ENCODE measurements around the gene GLT6D1.
"Not testable (repeated sequence)": the region's sequence is repeated elsewhere in the genome, so short reads cannot be mapped to it uniquely, and the experiment has no call there.

GLT6D1 gene, protein sequence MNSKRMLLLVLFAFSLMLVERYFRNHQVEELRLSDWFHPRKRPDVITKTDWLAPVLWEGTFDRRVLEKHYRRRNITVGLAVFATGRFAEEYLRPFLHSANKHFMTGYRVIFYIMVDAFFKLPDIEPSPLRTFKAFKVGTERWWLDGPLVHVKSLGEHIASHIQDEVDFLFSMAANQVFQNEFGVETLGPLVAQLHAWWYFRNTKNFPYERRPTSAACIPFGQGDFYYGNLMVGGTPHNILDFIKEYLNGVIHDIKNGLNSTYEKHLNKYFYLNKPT

GRCh38 chr9:135639196-135639595, at the start of gene GLT6D1:
Gene GLT6D1, minus strand, starts transcription at chr9:135639540. Its CDS starts 353 bp downstream, at chr9:135639187.
- no peak for DNase-seq

GRCh38 chr9:135689011-135689410, 49.7 kb upstream of the GLT6D1 start:
- no peak for DNase-seq

DNA sequence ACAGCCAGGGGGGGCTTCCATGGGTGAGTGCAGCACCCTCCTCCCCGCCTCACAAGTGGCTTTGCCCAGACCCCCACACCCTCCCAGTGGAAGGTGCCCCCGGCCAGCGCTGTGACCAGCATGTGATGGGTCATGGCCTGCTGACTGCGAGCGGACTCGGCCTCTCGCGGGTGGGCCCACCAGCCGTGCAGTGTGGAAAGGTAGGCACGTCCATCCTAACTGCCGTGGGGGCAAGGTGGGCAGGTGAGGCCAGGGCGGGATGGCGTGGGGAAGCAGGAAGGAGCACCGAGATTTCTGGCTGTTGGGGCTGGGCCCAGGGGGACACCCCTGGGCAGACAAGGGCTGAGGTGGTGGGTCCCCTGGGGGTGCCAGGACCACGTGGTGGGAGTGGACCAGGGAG, 47.9 kb upstream of the GLT6D1 start:
- DNase-seq = no peak

DNA sequence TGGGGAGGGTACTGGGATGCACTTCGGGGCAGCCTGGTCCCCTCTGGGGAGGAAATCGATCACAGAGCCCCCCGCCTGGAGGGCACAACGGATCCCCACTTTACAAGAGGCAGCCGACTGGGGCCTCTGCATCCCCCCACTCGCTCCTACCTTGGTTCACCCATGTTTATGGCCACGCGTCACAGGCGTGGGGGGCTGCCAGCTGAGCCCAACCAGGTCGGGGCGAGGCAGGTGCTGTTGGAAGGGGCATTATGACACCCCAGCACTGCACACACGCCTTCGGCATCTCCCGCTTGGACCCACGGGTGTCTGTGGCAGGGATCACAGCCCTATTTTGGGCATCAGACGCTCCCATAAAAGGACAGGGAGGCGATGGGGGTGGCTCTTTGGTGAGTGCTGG, 45.4 kb upstream of the GLT6D1 start:
- DNase-seq = no peak

DNA sequence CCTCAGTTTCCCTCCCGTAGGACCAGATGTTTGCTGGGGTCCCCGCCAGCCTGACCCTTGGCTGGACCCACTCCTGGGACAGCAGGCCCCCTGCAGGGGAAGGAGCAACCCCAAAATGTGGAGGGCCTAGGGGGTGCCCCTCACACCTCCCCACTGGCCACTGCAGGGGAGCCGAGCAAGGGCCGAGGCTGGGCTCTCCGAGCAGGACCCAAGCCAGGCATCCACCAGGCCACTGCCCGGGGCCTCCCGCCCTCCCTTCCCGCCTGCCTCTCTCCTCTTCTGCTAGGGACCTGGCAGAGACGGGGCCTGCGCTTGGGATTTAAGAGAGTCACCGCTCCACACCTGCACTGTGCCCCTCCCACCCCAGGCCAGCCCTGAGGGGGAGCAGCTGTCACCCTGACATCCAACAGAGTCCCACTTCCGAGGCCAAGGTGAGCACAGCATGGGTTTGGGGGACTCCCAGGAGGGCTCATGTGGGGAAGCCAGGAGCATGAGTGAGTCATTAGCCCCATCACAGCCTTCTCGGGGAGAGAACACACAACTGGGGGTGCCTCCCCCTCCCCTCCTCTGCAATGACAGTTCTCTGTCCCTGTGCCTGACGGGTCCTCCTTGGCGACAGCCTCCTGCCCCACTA, 44.2 kb upstream of the GLT6D1 start:
- no peak for DNase-seq

- DNase-seq = no peak
Observed at GRCh38 chr9:135681161-135681560, 41.8 kb upstream of the GLT6D1 start.

DNA sequence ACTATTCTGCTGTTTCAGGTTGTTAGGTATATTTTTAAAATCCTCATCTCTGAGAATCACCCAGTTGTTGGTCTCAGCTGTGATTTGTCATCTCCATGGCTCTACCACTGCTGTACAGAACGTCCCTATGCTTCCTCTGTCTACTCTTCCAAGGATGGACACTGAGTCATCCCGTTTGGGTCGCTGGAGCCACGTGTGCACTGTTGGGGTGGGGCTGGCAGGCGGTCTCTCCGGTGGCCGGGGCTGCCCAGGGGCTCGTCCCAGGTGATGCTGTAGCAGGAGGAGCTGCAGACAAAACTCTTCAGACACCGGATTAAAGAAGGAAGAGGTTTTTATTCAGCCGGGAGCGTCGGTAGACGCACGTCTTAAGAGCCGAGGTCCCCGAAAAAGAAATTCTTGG, 40.7 kb upstream of the GLT6D1 start:
- DNase-seq = no peak

GRCh38 chr9:135678236-135679017, 39.1 kb upstream of the GLT6D1 start:
- DNase-seq = no peak

DNA sequence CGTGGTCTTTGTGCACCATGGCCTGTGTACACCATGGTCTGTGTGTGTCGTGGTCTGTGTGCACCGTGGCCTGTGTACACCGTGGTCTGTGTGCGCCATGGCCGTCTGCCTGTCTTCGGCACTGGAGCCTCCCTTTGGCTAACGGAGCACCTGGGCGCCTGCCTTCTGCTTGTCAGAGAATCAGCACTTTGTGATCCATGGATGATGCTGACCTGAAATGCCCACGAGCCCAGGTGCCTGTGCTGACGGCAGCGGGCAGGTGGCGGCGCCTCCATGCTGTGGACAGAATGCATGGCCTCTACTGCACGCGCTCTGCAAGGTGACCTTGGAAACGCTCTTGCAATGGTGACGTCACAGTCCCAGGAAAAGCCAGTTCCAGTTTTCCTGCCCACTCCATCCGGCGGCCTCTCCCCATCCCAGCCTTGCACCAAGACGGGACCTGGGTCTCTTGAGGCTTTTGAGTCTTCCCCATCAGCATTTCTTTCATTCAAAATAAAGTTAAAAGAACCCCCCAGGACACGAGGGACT, 38.4 kb upstream of the GLT6D1 start:
- DNase-seq = no peak

DNA sequence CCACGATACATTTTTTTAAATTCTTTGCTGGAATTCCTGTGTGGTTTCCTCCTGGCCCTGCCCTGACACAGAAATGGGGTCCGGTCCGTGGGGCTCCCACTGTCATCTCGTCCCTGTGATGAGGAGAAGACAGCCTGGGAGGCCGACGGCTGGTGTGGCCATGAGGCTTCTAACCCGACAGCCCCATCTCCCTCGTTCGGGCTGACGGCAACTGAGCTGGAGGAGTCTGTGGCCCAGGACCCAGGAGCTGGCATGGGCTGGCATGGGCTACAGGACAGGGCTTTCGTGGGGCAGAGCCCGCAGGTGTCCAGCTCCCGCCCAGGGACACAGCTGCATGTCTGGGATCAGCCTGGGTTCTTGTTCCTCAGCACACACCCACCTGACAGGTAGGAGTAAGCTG, 37.6 kb upstream of the GLT6D1 start:
- no peak for DNase-seq

DNA sequence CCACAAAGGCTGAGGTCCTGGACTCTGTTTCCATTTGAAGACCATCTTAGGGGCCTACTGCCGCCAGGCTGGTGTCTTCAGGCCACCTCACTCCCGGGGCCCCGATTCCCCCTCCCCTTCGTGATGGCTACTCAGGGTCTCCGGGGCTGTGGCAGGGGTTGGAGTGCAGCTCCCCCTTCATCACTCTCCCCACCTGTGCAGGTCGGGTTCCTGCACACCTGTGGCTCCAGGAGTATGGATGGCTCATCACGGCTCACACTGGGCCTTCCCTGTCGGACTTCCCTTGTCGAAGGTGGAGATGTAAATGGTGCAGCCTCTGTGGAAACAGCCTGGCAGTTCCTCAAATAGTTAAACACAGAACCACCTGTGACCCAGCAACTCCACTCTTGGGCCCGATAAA, 35.6 kb upstream of the GLT6D1 start:
- DNase-seq = no peak

DNA sequence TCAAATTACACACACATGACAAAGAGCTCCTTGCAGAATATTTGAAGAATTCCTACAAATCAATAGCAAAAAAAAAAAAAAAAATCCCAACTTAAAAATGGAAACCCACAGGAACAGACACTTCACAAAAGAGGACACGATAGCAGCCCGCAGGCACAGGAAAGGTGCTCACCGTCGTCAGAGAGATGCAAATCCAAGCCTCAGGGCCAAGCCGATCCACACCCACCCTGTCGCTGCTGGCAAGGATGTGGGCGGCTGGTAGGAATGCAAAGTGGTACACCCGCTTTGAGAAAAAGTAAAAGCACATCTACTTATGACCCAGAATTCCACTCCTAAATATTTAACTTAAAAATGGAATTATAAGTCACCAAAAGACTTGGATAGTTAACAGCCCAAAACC, 34.6 kb upstream of the GLT6D1 start:
- DNase-seq = no peak

DNA sequence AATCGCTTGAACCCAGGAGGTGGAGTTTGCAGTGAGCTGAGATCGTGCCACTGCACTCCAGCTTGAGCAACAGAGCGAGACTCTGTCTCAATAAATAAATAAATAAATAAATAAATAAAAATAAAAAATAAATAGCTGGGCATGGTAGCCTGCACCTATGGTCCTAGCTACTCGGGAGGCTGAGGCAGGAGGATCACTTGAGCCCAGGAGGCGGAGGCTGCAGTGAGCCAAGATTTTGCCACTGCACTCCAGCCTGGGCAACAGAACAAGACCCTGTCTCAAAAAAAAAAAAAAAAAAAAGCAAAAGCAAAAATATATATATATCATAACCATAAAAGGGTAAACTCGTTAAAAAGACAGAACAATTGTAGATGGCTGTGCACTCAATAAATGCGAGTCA, 33.4 kb upstream of the GLT6D1 start:
- not testable (repeated sequence) for DNase-seq

DNA sequence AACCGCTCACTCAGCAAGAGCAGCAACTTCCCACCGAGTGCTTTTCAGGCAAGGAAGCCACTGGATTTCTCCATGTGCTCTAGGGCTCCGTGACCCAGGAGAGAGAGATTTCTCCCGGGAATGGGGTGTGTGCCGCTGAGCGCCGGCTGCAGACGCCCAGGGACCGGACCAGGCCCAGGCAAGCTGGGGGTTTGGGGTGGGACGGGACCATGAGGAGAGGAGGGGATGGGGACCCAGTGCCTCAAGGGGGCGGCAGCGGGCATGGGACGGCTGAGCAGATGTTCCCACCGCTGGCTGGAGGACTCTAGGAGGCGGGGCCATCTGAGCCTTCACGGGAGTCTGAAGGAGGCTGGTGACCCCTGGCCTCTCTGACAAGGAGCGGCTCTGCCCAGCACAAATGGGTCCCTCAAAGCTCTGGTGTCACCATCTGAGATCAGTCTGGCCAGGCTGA, 32.3 kb upstream of the GLT6D1 start:
- no peak for DNase-seq

GRCh38 chr9:135670721-135671590, 31.6 kb upstream of the GLT6D1 start:
- no peak for DNase-seq

DNA sequence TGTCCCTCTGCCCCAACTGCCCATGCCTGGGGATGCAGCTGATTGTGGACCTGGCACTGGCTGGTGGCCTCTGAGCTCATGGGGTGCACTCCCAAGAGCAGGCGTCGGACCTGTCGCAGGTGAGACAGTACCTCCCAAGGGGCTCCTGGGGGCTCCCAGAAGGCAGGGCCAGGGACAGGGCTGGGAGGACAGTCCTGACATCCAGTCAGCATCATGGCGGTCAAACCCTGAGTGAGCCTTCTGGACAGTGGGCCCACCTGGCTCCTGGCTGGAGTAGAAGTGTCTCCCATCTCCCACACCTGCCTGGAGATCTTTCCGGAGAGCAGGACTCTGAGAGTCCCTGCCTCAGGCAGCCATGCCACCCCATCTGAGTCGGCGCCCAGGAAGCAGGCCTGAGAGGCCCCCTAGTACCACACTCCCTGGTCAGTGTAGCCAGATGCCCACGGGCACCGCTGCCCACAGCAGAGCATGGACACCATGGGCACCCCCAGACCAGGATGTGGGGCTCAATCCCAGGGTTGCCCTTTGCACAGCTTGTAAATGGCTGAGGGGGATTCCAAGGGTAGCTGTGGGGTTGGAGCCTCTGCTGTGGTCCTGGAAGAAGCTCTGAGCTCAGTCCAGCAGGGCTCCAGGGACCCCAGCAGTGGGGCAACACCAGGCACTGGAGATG, 30.4 kb upstream of the GLT6D1 start:
- no peak for DNase-seq

- DNase-seq = not testable (repeated sequence)
Observed at GRCh38 chr9:135669018-135669417, 29.7 kb upstream of the GLT6D1 start.

- DNase-seq = no peak
Observed at GRCh38 chr9:135667463-135668001, 28.2 kb upstream of the GLT6D1 start.

DNA sequence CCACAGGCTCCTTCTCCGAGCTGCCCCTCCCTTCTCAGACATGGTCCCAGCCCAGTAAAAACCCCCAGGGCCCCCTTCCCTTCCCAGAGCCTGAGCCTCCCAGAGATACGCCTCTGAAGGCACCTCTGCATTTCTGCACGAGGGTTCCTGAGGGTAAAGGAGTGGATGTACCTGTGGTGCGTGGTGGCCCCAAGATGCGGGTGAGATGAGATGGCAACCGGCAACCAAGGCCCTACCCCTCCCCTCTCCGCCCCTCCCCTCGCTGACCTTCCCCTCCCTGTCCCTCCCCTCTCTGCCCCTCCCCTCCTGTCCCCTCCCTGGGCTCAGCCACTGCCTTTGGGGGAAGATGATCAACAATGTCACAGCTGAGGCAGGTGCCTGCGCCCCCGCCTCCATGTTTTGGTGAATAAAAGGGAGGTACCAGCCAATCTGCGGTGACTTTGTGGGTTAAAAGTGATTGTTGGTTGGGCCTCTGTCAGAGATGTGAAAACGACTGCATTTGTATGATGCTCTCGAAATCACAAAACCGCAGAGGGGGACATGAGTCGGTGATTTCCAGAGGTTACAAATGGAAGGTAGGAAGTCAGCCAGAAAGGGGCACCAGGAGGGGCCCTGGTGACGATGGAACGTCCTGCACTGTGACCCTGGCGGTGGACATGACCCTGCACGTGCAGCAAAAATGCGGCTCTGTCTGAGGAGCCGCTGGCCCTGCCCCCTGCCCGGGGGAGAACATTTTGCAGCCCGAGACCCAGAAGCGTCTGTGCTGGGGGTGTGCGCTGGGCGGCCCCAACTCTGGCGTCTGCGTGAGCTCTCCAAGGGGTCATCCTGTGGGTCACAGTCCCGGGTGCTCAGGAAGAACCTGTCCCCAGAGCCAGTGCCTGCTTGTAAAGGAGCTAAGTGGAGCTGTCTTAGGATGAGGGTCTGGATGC, 27.5 kb upstream of the GLT6D1 start:
- no peak for DNase-seq

DNA sequence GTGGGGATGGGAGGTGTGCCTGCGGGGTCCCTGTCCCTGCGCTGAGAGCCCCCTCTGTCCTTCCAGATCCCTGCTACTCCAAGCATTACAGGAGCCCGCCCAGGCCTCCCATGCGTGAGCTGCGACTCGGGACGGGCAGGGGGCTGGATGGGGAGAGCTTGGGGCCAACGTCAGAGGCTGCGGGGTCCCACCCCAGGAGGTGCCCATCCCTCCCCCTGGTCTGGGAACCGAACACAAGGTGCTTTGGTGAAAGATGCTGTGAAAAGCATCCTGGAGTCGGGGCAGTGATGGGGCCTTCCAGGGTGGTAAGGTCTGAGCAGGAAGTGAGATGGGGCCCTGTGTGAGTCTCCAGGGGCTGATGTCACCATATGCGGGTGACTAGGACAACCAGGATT, 26.5 kb upstream of the GLT6D1 start:
- no peak for DNase-seq
